Measurements from ENCODE around the gene TOP3B.
A peak's percentile ranks its signal among the peaks of the same experiment; 100 is the strongest.

TOP3B gene

DNA sequence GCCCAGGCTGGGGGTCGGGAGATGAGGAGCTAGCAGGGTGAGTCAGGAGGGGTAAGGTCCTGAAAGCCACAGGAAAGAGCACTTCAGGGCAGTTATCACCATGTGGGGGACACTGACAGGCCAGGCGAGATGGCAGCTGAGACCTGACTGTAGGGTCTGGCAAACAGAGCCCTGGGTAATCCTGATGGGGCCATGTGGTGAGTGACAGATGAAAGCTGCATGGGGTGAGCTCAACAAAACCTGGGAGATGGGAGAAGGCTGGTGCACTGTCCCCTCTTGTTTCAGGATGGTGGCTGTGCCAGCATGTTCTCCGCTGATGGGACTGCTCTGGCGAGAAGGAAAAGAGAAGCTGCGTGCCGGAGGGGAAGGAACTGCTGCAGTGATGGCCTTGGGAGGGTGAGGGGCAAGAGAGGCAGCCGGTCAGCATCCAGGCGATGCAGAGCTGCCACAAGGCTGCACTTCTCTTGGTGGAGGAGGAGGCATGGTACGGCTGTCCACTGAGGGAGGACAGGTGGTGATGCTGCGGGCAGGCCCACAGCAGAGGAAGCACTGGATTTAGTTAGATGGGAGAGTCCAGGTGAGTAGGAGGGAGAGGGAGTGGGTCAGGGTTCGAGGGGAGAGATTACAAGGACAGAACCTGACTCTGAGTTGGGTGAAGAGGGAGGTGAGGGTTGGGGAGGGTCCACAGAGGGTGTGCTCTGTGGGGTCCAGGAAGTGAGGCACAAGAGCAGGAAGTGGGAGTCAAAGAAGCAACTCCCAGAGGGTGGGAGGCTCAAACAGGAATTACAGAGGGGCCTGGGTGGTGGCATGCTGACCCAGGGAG, 3.8 kb downstream of the TOP3B start:
- DNase-seq (ENCODE audit: low read depth): no peak

GRCh38 chr22:21977814-21978213, 4.8 kb downstream of the TOP3B start:
- no peak for DNase-seq (ENCODE audit: low read depth)

DNA sequence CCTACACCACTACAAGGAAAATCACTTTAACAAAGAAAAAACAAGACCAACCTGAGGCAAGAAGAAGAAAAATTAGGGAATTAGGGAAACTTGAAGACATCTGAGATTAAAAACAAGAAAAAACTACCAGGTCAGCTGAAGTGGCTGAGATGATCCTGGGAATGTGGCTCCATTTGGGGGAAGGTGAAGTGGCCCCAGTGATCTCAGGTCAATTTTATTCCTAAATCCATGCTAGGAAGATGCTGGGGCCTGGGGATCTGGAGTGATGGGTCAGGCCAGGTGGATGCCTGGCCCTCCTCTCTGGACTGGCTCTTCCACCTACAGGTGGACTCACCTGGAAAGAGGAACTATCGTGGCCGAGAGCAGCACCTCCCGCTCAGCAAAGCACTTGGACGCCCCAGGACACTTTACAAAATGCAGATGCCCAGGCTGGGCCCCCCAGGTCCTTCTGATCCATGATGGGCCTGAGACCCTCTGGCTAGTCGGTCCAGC, 6.7 kb downstream of the TOP3B start:
- DNase-seq (ENCODE audit: low read depth): no peak

DNA sequence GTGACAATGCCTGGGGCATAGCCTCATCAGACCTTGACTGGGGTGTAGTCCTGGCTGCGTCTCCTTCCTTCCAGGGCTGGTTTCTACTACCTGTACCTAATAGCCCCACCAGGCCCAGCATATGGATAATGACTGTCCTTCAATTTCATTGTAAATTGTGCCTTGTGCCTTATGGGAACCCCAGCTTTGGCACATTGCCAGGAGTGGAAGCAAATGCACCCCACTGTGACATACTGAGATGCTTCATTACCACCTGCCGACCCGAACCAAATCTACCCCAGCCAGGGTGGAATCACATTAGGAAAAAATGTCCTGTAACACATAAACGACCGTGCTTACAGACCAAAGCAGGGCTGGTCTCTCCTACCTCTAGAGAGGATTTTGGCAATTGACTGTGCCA, 7.3 kb downstream of the TOP3B start:
- DNase-seq (ENCODE audit: low read depth): no peak

DNA sequence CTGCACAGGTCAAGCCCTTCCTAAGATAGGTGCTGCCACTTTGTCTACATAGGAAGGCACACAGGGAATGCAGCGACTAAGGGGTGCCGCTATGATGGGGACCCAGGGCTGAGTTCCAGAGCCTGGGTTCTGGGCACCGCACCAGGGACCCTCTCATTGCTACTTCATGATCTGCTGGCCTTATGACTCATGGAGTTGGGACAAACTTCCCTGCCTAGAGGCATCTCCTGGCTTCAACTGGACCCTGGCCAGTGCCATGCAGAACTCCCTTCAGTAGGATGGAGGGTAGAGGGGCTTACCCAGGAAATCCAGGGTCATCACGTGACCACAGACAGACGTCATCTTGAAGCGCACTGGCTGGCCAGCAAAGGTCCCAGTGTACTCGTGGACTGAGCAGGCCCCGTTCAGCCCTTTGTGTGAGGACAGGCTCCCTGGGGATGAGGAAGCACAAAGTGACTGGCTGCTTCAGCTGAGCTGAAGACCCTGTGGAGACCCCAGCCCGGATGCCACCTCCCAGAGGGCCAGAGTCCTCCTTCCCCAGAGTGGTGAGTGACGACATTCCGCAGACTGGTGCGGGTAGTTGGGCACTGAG, 8.4 kb downstream of the TOP3B start:
- no peak for DNase-seq (ENCODE audit: low read depth)

GRCh38 chr22:21972806-21973205, 9.8 kb downstream of the TOP3B start:
- DNase-seq (ENCODE audit: low read depth): no peak

DNA sequence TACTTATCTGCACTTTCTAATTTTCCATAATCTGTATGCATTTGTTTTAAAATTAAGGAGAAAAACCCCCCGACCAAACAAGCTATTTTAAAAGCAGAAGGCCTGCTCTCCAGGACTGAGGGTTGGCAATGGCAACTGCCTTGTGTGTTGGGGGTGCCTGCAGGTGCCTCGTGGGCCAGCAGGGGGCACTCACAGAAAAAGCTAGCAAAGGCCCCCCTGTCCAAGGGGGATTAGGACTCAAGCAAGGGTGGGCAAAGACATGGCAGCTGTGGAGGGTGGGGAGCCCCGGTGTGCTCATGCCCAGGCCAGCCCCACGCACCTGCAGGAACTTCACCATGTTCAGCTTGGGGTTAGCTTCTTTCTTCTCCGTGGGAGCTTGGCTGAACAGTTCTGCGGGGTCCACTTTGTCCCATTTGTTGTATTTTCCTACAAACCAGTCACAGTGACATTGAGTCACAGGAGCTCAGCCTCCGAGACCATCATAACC, 10.3 kb downstream of the TOP3B start:
- DNase-seq (ENCODE audit: low read depth): peak; percentile 36

DNA sequence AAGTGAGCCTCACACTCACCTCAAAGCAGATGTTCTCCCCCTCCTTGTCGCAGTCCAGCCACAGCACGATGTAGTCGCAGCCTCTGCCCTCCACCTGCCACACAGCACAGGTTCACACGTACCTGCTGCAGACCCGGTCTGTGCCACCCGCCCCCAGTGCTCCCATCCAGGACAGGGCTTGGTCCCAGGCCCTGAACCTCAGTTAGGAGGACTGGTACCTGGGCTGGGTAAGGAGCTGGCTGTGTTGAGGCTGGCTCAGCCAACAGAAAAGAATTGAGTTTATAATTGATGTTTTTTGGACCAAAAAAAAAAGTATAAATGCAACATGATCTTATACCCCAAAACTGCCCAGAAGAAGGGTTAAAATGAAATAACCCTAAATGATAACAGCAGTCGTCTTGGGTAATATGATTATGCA, 10.7 kb downstream of the TOP3B start:
- DNase-seq (ENCODE audit: low read depth): no peak

GRCh38 chr22:21970800-21971617, 11.6 kb downstream of the TOP3B start:
- DNase-seq (ENCODE audit: low read depth): no peak

GRCh38 chr22:21970037-21970799, 12.4 kb downstream of the TOP3B start:
- no peak for DNase-seq (ENCODE audit: low read depth)

DNA sequence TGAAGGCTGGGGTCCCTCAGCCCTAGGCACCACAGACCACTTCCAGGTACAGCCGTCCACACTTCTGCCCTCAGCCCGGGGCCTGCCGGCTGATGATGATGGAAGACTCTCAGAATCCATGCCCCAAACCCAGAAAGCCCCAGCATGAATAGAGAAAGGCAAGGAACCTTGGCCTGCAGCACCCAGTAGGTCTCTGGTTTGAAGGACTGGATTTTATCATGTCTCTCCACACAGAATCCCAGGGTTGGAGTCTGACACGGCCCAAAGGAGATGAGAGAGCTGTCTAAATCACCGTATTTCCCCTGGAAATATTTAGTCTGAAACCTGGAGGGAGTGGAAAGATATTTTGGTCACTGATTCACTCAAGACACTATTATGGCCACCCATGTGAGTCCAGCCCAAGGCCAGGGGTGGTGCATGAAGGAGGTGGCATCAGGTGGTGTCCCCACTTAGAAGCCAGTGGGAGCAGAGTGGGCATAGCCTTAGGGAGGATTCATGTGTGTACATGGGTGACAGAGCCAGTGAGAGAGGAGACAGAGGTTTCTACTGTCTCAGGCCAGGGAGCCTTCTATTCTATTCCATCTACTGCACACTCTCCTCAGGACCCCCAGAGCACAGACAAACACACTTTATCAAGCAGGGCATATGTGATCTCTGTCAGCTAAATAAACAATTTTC, 14.0 kb downstream of the TOP3B start:
- DNase-seq (ENCODE audit: low read depth): no peak

DNA sequence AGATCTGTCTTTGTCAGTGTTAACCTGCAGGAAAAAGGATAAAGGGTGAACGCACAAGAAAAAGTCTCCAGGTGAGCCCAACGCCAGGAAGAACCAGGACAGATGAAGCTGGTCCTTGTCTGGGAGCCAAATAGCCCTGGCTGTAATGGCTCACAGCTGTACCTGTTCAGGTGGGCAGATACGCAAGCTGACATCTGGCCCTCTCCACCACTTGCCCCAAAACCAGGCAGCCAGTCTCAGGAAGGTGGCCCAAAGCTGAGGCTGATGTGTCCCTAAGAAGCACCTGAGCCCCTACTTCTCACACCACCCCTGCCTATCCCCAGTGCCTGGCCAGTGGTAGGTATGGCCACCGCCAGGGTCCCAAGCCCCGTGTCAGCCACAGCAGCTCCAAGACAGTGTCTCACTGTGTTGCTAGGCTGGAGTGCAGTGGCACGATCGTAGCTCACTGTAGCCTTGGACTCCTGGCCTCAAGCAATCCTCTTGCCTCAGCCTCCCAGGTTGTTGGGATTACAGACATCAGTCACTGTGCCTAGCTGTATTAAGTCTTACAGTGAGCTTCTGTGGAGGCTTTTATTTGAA, 14.8 kb downstream of the TOP3B start:
- no peak for DNase-seq (ENCODE audit: low read depth)

DNA sequence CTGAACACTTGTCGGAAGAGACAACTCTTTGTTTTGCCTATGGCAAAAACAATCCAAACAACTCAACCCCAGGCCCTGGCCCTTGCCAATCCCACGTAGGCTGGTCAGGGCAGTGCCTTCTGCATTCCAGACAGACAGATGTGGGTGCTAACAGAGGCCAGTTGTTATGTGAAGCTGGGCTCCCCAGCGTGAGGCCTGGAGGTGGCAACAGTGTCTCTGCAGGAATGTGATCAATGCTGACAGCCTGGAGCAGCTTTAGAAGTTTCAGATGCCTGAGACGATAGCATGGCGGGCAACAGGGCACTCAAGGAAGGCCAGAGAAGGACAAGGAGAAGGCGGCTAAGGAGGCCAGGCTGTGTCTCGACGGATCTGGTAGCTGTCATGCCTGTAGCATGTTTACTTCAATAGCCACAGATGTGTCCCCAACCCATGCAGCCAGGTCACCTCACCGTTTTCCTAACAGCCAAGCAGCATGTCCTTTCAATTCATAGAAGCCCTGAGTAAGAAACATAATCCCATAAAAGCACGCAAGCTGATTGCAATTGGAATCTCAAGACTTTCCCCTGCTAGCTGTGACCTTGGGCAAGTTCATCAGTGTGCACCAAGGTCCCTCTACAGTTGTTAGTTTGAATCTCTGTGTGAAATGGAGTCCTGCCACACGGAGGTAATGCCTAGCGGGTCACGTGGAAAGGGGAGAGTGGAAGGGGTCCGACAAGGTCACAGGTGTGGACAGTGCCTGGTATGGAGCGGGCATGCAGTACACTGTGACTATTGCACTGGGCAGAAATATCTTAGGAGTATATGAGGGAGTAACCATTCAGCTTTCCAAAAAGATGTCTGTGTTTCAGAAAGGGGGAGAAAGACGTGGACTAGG, 15.7 kb downstream of the TOP3B start:
- no peak for DNase-seq (ENCODE audit: low read depth)

DNA sequence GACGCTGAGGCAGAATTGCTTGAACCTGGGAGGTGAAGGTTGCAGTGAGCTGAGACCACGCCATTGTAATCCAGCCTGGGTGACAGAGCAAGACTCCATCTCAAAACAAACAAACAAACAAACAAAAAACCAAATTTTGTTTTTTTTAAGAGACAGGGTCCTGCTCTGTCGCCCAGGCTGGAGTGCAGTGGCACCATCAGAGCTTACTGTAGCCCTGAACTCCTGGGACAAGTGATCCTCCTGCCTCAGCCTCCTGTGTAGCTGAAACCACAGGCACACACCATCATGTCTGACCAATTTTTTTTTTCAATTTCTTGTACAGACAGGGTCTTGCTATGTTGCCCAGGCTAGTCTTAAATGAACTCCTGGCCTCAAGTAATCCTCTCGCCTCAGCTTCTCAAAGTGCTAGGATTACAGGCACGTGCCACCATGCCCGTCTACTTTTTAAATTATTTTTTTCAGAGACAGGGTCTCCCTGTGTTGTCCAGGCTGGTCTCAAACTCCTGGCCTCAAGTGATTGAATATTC, 16.8 kb downstream of the TOP3B start:
- DNase-seq (ENCODE audit: low read depth): no peak

DNA sequence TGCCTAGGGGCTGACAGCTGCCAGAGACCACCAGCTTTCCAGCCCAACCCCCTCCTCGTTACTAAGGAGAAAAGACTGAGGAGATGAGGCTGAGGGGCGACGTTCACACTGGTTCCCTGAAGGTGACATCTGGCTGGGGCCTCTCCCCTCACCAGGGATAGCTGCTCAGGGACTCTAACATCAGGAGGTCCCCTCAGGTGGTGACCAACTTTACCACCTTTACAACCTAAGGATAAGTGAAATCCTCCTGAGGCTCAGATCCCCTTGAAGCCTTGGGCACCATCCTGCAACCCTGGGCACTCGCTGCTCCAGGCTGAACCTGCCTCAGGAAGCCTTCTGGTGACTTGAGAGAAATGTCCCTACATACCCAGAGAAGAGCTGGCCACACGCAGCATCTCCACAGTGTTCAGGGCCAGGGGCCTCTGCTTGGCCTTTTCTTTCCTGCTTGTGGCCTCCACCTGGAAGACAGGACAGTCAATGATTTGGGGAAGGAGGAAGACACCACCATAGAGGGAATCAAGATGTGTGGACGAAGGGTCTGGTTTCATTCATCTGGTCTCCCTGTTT, 17.6 kb downstream of the TOP3B start:
- no peak for DNase-seq (ENCODE audit: low read depth)

GRCh38 chr22:21964234-21964633, 18.4 kb downstream of the TOP3B start:
- no peak for DNase-seq (ENCODE audit: low read depth)

- no peak for DNase-seq (ENCODE audit: low read depth)
Observed at GRCh38 chr22:21963790-21964211, 18.8 kb downstream of the TOP3B start.

DNA sequence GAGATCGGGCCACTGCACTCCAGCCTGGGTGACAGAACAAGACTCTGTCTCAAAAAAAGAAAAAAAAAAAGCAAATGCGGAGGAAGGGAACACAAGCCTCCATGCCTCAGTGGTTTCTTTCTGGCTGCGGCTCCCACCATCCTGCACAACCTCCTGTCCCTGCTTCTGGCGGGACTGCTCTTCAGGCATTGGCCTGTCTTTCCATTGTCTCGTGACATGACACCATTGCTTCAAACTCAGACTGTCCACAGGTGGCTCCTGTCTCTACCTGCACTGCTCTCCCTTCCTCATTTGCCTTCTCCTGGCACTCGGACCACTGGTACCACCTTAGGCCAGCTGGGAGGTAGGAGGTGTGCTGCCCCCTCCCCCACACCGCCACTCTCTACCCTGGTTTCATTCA, 19.3 kb downstream of the TOP3B start:
- no peak for DNase-seq (ENCODE audit: low read depth)

GRCh38 chr22:21962655-21962949, 20.0 kb downstream of the TOP3B start:
- no peak for DNase-seq (ENCODE audit: low read depth)

All from activated gamma-delta T cell treated with anti-CD3 and anti-CD28 coated beads, Interleukin-2, amount 50 U/mL, for 16 hours (primary cell).